Measurements from ENCODE around the gene KLHDC4.

KLHDC4 gene

GRCh38 chr16:87684711-87685404 is 80.9 kb downstream of the KLHDC4 start:
- no peak overlapping the region for H3K9ac ChIP-seq (ENCODE audit: low read length)
- no peaks in the 10 kb centered on the region for H3F3A ChIP-seq (ENCODE audit: insufficient read depth, low read length)
- H3K4me2 ChIP-seq (ENCODE audit: low read depth, low read length), result no peak overlapping the region
- no peaks in the 10 kb centered on the region for H3K9me3 ChIP-seq (replicated peaks; ENCODE audit: insufficient read depth, low read length)
- no peak overlapping the region for H3K4me3 ChIP-seq (ENCODE audit: low read length)
- H3K27ac ChIP-seq (ENCODE audit: low read length), result no peak overlapping the region
- TF ChIP-seq EZH2phosphoT487 (IDR thresholded peaks at IDR 0.05; ENCODE audit: low read length), result no peak
- TF ChIP-seq CTCF (IDR thresholded peaks at IDR 0.05; ENCODE audit: low read length), result no peak
- H3K27me3 ChIP-seq (replicated peaks; ENCODE audit: insufficient read depth, low read length), result peaks cover 38% of the 10 kb centered on the region
- H3K4me1 ChIP-seq (ENCODE audit: low read length), result no peaks in the 10 kb centered on the region
- H3K9me2 ChIP-seq (replicated peaks; ENCODE audit: insufficient read depth, low read length), result no peaks in the 10 kb centered on the region
- no peaks in the 10 kb centered on the region for H4K20me1 ChIP-seq (ENCODE audit: insufficient read depth, low read length)
- H2AFZ ChIP-seq (ENCODE audit: low read length), result no peak overlapping the region
- H3K79me2 ChIP-seq (ENCODE audit: low read length), result no peaks in the 10 kb centered on the region
- no peak for DNase-seq
- H3K36me3 ChIP-seq (replicated peaks; ENCODE audit: insufficient read depth, low read length), result no peaks in the 10 kb centered on the region

GRCh38 chr16:87684106-87684677 is 81.6 kb downstream of the KLHDC4 start:
- H3K9me2 ChIP-seq (replicated peaks; ENCODE audit: insufficient read depth, low read length), result no peaks in the 10 kb centered on the region
- no peaks in the 10 kb centered on the region for H4K20me1 ChIP-seq (ENCODE audit: insufficient read depth, low read length)
- no peak overlapping the region for H3K4me2 ChIP-seq (ENCODE audit: low read depth, low read length)
- no peak overlapping the region for H2AFZ ChIP-seq (ENCODE audit: low read length)
- H3F3A ChIP-seq (ENCODE audit: insufficient read depth, low read length), result no peaks in the 10 kb centered on the region
- no peaks in the 10 kb centered on the region for H3K36me3 ChIP-seq (replicated peaks; ENCODE audit: insufficient read depth, low read length)
- H3K9me3 ChIP-seq (replicated peaks; ENCODE audit: insufficient read depth, low read length), result no peaks in the 10 kb centered on the region
- DNase-seq, result no peak
- H3K4me3 ChIP-seq (ENCODE audit: low read length), result no peak overlapping the region
- H3K27me3 ChIP-seq (replicated peaks; ENCODE audit: insufficient read depth, low read length), result peaks cover 36% of the 10 kb centered on the region
- H3K9ac ChIP-seq (ENCODE audit: low read length), result no peak overlapping the region
- no peaks in the 10 kb centered on the region for H3K79me2 ChIP-seq (ENCODE audit: low read length)
- TF ChIP-seq EZH2 (optimal IDR thresholded peaks at IDR 0.05; ENCODE audit: low read depth, low read length), result no peak
- TF ChIP-seq EZH2phosphoT487 (IDR thresholded peaks at IDR 0.05; ENCODE audit: low read length), result no peak
- no peak for TF ChIP-seq CTCF (IDR thresholded peaks at IDR 0.05; ENCODE audit: low read length)
- H3K4me1 ChIP-seq (ENCODE audit: low read length), result no peaks in the 10 kb centered on the region
- H3K27ac ChIP-seq (ENCODE audit: low read length), result no peak overlapping the region

GRCh38 chr16:87682852-87683399 is 82.9 kb downstream of the KLHDC4 start:
- no peak for DNase-seq
- H3F3A ChIP-seq (ENCODE audit: insufficient read depth, low read length), result no peaks in the 10 kb centered on the region
- H3K4me3 ChIP-seq (ENCODE audit: low read length), result no peak overlapping the region
- no peaks in the 10 kb centered on the region for H3K9me3 ChIP-seq (replicated peaks; ENCODE audit: insufficient read depth, low read length)
- H3K27ac ChIP-seq (ENCODE audit: low read length), result no peak overlapping the region
- no peaks in the 10 kb centered on the region for H3K36me3 ChIP-seq (replicated peaks; ENCODE audit: insufficient read depth, low read length)
- no peaks in the 10 kb centered on the region for H4K20me1 ChIP-seq (ENCODE audit: insufficient read depth, low read length)
- no peaks in the 10 kb centered on the region for H3K9me2 ChIP-seq (replicated peaks; ENCODE audit: insufficient read depth, low read length)
- TF ChIP-seq EZH2phosphoT487 (IDR thresholded peaks at IDR 0.05; ENCODE audit: low read length) (no peak), CTCF (IDR thresholded peaks at IDR 0.05; ENCODE audit: low read length) (no peak), EZH2 (optimal IDR thresholded peaks at IDR 0.05; ENCODE audit: low read depth, low read length) (no peak)
- no peak overlapping the region for H3K9ac ChIP-seq (ENCODE audit: low read length)
- peaks cover 23% of the 10 kb centered on the region for H3K27me3 ChIP-seq (replicated peaks; ENCODE audit: insufficient read depth, low read length)
- no peak overlapping the region for H3K4me2 ChIP-seq (ENCODE audit: low read depth, low read length)
- H3K4me1 ChIP-seq (ENCODE audit: low read length), result no peaks in the 10 kb centered on the region
- no peak overlapping the region for H2AFZ ChIP-seq (ENCODE audit: low read length)
- H3K79me2 ChIP-seq (ENCODE audit: low read length), result no peaks in the 10 kb centered on the region

All from MM.1S (cell line).